ENCODE measurements around the gene OR10A6. TPM values are rescaled to one million over a fixed set of nuclear protein-coding genes. Genes with fewer than 3 reads are reported as not detected.

Gene OR10A6
- not detected in 5 replicates for total RNA-seq (2022; extraction: Qiagen RNA extraction)

GRCh38 chr11:7931168-7931567 is at the start of gene OR10A6:
Gene OR10A6, minus strand, starts transcription at chr11:7931268. Its CDS starts 2,606 bp downstream, at chr11:7928662.

GRCh38 chr11:7965386-7965785 is 34.3 kb upstream of the OR10A6 start, which contains the start of gene NLRP10:
Gene NLRP10, minus strand, starts transcription at chr11:7965447. Its CDS starts 1,952 bp downstream, at chr11:7963495.

GRCh38 chr11:7941608-7942007 is 10.5 kb upstream of the OR10A6 start, which contains the start of gene OR10A3:
Gene OR10A3, minus strand, starts transcription at chr11:7941708. Its CDS starts 2,188 bp downstream, at chr11:7939520.

Other genes starting within 250 kb of the OR10A6 start
- not detected in 5 replicates for gene OVCH2, start 224.8 kb downstream of the OR10A6 start, total RNA-seq (2022; extraction: Qiagen RNA extraction)
- not detected in 5 replicates for gene OR5P2, start 134.3 kb downstream of the OR10A6 start, total RNA-seq (2022; extraction: Qiagen RNA extraction)
- gene OR5P3, start 100.4 kb downstream of the OR10A6 start, total RNA-seq (2022; extraction: Qiagen RNA extraction) = not detected in 5 replicates
- not detected in 5 replicates for gene OR10A3, start 10.4 kb upstream of the OR10A6 start, total RNA-seq (2022; extraction: Qiagen RNA extraction)
- not detected in 5 replicates for gene NLRP10, start 34.2 kb upstream of the OR10A6 start, total RNA-seq (2022; extraction: Qiagen RNA extraction)
- 324 to 379 TPM (median 347 TPM) in 5 replicates for gene EIF3F, start 56.1 kb upstream of the OR10A6 start, total RNA-seq (2022; extraction: Qiagen RNA extraction)
- gene TUB, start 149.9 kb upstream of the OR10A6 start, total RNA-seq (2022; extraction: Qiagen RNA extraction) = 4.6 to 6.7 TPM (median 6.0 TPM) in 5 replicates
- 1.4 to 2.3 TPM (median 1.9 TPM) in 5 replicates for gene RIC3, start 237.8 kb upstream of the OR10A6 start, total RNA-seq (2022; extraction: Qiagen RNA extraction)

All from A549 treated with AZD2906 at 1 μM for 4 hours (cell line).